GM21381 (cell line): ENCODE measurements around the gene FAM219A.
"Not testable (repeated sequence)": the region's sequence is repeated elsewhere in the genome, so short reads cannot be mapped to it uniquely, and the experiment has no call there.

Source experiments
- ATAC-seq: cut with Tn5 transposase; IDR thresholded peaks from one replicate; pipeline ENCODE4 v1.9.1; 2021; ENCODE audit warnings: mild to moderate bottlenecking, moderate library complexity; ENCODE audit not compliant: unreplicated experiment

Gene FAM219A

GRCh38 chr9:34446951-34447350 is 11.4 kb downstream of the FAM219A start:
- ATAC-seq = no peak

DNA sequence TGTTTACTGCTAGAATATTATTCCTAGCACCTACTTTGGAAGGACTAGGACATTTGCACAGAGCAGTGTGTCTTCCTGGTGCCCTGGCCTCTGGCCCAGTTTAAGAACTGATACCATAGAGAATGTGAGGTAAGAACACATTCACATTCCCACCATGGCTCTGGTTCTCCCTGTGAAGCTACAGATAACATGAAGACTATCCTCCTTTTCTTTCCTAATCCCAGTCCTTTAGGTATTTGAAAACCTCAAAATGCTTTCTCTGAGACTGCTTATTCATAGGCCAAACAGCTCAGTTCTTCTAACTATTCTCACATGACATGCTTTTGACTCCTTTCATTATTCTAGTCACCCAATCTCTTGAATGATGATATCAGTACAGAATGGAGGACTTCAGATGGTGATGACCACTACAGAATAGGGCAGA is 11.9 kb downstream of the FAM219A start:
- no peak for ATAC-seq

DNA sequence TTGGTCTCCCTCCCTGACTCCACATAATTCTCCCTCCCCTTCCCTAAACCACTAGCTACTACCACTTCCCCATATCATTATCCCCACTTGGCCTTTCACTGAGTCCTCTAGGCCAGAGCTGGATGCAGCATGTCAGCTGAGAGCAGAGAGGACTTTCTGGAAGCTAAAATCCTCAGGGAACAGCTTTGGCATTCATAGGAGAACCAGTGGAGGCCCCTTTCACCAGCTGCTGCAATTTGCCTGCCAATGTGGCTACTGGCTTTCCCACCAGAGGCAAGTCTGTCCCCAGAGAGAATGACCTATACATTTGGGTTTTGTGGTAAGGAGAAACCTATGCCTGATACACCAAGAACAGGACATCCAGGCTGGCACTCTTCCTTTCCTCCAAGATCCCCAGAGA is 14.4 kb downstream of the FAM219A start:
- no peak for ATAC-seq

- ATAC-seq = no peak
These were observed 14.8 kb downstream of the FAM219A start for GRCh38 chr9:34443533-34443932.

DNA sequence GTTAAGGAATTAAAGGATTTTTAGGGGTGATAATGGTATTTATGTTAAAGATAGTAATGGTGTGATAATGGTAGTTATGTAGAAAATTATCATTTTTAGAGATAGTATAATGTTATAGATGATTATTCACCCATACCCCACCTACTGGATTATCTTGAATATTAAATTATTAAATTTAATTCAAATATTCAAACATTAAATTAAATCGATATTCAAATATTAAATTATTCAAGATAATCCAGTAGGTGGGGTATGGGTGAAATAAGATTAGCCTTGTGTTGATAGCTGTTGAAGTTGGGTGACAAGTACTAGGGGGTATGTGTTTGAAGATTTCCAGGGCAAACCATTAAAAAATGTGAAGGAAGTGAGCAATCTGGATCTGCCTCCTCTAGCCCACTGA is 15.6 kb downstream of the FAM219A start:
- ATAC-seq = no peak

GRCh38 chr9:34440017-34440416 is 18.4 kb downstream of the FAM219A start:
- ATAC-seq = no peak

DNA sequence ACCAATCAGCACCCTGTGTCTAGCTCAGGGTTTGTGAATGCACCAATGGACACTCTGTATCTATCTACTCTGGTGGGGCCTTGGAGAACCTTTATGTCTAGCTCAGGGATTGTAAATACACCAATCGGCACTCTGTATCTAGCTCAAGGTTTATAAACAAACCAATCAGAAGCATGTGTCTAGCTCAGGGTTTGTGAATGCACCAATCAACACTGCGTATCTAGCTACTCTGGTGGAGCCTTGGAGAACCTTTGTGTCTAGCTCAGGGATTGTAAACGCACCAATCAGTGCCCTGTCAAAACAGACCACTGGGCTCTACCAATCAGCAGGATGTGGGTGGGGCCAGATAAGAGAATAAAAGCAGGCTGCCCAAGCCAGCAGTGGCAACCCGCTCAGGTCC is 19.9 kb downstream of the FAM219A start:
- not testable (repeated sequence) for ATAC-seq

- ATAC-seq = not testable (repeated sequence)
These were observed 20.5 kb downstream of the FAM219A start for GRCh38 chr9:34437926-34438307.

GRCh38 chr9:34437006-34437925 is 21.1 kb downstream of the FAM219A start:
- no peak for ATAC-seq

DNA sequence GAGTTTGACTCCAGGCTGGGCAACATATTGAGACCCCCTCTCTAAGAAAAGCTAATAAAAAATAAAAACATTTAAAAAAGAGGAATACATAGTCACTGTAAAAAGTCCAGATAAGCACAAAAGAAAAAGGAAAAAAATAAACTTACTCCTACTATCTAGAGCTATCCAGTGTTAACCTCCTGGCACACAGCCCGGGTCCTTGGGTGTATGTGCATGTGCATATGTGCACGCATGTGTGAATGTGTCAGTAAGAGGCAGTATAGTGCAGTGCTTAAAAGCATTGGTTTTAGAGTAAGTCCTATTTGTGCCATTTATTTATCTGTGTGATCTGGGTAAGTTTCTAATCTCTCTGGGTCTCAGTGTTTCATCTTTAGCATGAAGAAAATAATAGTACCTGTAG is 26.7 kb downstream of the FAM219A start:
- ATAC-seq = no peak

DNA sequence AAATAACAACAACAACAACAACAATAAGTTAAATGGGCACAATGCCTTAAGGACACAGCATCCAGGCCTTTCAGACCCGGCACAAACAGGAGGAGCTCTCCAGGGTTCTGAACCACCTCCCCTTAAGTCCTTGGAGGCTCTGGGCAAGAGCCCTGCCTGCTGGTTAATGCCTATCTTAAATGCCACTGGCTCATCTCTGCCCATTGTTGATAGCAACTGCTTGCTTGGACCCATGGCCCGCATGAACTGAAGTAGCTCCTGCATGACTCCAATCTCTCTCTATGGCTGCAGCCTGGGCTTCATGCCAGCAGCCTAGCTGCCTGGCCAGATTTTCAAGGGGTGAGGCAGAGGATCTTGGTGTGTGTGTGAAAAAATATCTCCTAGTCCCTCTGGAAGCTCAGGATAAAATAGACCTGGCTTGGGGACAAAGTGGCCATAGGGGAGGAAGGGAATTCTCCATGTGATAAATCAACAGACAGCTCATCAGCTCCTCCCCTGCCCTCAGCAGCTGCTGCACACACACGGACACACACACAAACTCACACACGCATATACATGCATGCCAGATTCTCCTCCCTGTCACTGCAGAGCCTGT is 27.4 kb downstream of the FAM219A start:
- no peak for ATAC-seq

- ATAC-seq = no peak
These were observed 29.9 kb downstream of the FAM219A start for GRCh38 chr9:34428325-34428958.

- no peak for ATAC-seq
These were observed 31.9 kb downstream of the FAM219A start for GRCh38 chr9:34426347-34427074.

GRCh38 chr9:34419716-34420504 is 38.5 kb downstream of the FAM219A start:
- ATAC-seq = no peak

DNA sequence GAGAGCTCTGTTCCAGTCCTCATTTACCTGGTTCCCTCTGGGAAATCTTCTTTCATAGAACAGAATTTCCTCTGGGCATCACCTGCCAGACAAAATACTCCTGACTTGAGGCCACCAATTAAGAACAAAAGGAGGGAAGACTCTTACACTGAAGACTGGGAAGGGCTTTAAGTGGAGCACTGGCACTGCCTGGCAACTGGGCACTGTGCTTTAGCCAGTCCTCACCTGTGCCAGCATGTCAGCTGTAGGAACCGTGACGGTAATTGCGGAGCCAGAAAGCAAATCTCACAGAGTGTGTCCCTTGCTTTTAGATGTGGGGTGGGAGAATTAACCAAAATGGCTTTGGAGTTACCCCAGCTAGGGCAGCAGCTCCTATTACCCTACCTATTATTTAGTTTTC is 40.6 kb downstream of the FAM219A start:
- ATAC-seq = no peak

DNA sequence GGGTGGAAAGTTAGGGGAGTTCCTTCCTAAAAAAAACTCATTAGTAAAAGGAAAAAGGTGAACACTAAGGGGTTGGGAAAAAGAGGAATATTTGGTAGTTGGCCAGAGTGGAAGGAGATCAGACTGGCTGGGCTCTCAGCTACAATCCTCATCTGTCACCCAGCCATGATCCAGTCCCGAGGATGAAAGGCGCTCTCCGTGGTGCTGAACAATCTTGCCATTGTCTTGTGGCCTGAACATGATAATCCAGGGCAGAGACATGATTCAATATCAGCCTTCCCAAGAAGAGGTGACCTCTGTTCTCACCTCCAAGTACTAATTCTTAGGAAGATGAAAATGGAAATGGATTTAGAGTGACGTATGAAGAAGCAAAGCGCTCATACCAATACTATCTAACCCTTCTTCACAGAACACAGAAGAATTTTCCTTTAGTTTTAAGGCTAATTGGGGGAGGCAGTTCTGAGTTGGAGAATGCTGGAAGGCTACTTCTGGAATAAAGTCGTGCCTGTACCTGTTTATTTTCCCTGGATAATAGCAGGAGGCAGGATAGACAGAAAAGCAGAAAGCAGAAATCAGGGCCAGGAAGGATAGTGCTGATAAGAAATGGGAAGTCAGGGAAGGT is 45.0 kb downstream of the FAM219A start:
- ATAC-seq = no peak

- no peak for ATAC-seq
These were observed 46.0 kb downstream of the FAM219A start for GRCh38 chr9:34412336-34412735.

DNA sequence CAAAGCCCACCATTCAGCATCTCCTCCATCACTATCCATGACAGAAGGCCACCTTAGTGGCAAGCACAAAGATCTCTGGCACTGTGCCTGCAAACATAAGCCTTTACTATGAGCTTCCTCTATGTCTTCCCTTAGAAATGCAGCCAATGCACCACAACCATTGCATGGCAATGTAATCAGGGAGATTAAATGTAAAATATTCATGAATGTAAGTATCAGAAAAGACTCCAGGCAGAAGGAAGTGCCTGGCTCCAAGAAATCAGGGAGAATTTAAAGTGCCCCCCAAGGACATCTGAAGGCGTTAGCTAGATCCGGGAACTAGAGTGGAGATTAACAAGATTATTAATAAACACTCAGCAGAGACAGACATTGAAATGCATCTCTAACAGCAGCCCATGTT is 49.2 kb downstream of the FAM219A start:
- ATAC-seq = no peak

DNA sequence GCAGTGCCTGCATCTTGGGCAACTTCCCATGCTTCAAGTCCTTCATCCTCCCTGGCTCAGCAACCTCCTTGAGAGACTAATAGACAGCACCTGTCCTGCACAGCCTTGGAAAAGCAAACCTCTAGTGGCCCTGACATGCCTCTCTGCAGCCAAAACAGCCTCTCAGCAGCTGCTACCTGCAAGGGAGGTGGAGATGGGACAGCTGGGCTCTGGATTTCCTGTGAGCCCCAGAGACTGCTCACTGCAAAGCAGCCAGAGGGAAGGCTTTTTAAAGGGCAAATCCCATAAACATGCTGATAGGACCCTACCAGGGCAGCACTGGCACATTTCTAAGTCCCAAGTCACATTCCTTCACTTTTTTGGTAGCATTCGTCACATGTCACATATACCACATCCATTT is 50.2 kb downstream of the FAM219A start:
- no peak for ATAC-seq

GRCh38 chr9:34406219-34406618 is 52.2 kb downstream of the FAM219A start:
- ATAC-seq = no peak
